H1 (cell line): ENCODE measurements around the gene PLCB2.

ENCODE experiments used
- CREB1 ChIP-seq: IDR thresholded peaks from 2 replicates; pipeline ENCODE4 v1.6.1; 2012; ENCODE audit warnings: inconsistent platforms
- CTCF ChIP-seq, 3 experiments: IDR thresholded peaks; 1 replicate in 2 of 3; 2 replicates in 1 of 3; pipeline versions ENCODE4 v1.5.1 to v1.6.1; 2011; ENCODE audit warnings: low read length in 3 of 3, mild to moderate bottlenecking in 3 of 3, inconsistent platforms in 2 of 3, low read depth in 1 of 3, moderate library complexity in 1 of 3; ENCODE audit not compliant: insufficient read depth in 1 of 3; ENCODE audit errors: control extremely low read depth in 1 of 3
- EP300 ChIP-seq, 2 experiments: IDR thresholded peaks; 1 replicate in 1 of 2; 2 replicates in 1 of 2; pipeline ENCODE4 v1.6.1; 2011 to 2012; ENCODE audit warnings: low read depth in 2 of 2, low read length in 2 of 2, mild to moderate bottlenecking in 2 of 2, borderline replicate concordance in 1 of 2, inconsistent platforms in 1 of 2, moderate library complexity in 1 of 2
- POLR2AphosphoS5 ChIP-seq: IDR thresholded peaks from 2 replicates; pipeline ENCODE4 v1.6.1; 2011; ENCODE audit warnings: low read depth, low read length

- TF ChIP-seq CREB1: no peak
- no peak for TF ChIP-seq EP300 (IDR thresholded peaks at IDR 0.05; ENCODE audit: borderline replicate concordance in 1 of 2, low read depth in 2 of 2, low read length in 2 of 2)
- TF ChIP-seq POLR2AphosphoS5: no peak
- no peak for TF ChIP-seq CTCF (IDR thresholded peaks at IDR 0.05; ENCODE audit: control extremely low read depth in 1 of 3, insufficient read depth in 1 of 3, low read depth in 1 of 3, low read length in 3 of 3)
Measured at GRCh38 chr15:40334941-40335795, 27.4 kb upstream of the PLCB2 start.
